Measurements from ENCODE around the gene ADAM19.

ADAM19 gene

GRCh38 chr5:157547941-157548512 lies 27.5 kb downstream of the ADAM19 start:
- no peak overlapping the region for H3K27ac ChIP-seq
- TF ChIP-seq CTCF (IDR thresholded peaks at IDR 0.05) (no peak), ZFX (IDR thresholded peaks at IDR 0.05; ENCODE audit: borderline replicate concordance) (no peak)

GRCh38 chr5:157546456-157547100 lies 29.0 kb downstream of the ADAM19 start:
- H3K27ac ChIP-seq = no peak overlapping the region

GRCh38 chr5:157545610-157546310 lies 29.8 kb downstream of the ADAM19 start:
- TF ChIP-seq CTCF (IDR thresholded peaks at IDR 0.05) (no peak), ZFX (IDR thresholded peaks at IDR 0.05; ENCODE audit: borderline replicate concordance) (no peak)
- no peak overlapping the region for H3K27ac ChIP-seq

More at GRCh38 chr5:157546456-157547100, 29.0 kb downstream of the ADAM19 start:
- TF ChIP-seq CTCF (IDR thresholded peaks at IDR 0.05) = no peak
- no peak for TF ChIP-seq ZFX (IDR thresholded peaks at IDR 0.05; ENCODE audit: borderline replicate concordance)

- no peak overlapping the region for H3K27ac ChIP-seq
- TF ChIP-seq CTCF (IDR thresholded peaks at IDR 0.05) (no peak), ZFX (IDR thresholded peaks at IDR 0.05; ENCODE audit: borderline replicate concordance) (no peak)
Observed at GRCh38 chr5:157544623-157544989, 31.0 kb downstream of the ADAM19 start.

DNA sequence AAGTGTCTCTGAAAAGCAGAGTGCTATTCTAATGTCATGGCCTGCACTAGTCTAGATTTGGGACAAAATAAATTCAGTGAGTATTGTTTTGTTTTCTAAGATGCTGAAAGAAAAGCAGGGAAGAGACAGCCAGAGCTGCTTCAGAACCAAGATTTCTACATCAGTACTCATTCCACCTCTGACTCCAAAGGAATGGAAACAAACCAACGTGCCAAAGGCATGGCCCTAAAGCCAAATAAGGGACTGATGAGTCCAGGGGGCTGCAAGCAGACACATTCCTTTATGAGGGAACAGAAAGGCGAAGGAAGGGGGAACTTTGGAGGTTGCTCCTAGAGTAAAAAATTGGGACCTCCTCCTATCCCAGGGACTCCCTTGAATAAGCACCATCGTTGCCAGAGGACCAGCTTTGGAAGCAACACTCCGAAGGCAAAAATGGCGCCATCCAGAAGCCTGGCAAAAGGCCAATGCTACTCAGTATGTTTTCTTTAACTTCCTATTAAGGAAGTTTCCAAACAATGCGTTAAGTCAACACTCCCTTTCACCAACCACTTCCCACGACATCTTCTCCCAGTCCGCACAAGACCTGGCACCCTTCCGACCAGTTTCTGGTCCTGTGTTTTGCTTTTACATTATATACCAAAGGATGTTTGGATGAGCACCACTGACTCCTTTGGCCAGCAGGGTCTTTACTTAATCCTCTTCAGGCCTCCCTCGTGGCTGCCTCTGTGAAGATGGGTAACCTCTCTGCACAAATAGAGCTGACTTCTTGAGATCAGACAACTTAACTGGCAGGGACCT lies 31.6 kb downstream of the ADAM19 start:
- no peak overlapping the region for H3K27ac ChIP-seq

More for the DNA sequence above, 31.6 kb downstream of the ADAM19 start:
- TF ChIP-seq ZFX (IDR thresholded peaks at IDR 0.05; ENCODE audit: borderline replicate concordance) (no peak), CTCF (IDR thresholded peaks at IDR 0.05) (no peak)

All from 22Rv1 (cell line).